CD14-positive monocyte (primary cell): ENCODE results near the gene FAM180A. TPM values are rescaled to one million over a fixed set of nuclear protein-coding genes. Genes with fewer than 3 reads are reported as not detected.

Source experiments
- DNase-seq, 3 donors: peaks; one replicate each; pipeline ENCODE4 v3.0.0-alpha.2; 2011 to 2022
- H2AFZ ChIP-seq: 2 replicates; pipeline ENCODE4 v1.6.0; 2012; ENCODE audit warnings: mild to moderate bottlenecking, low read depth, low read length, inconsistent platforms; ENCODE audit not compliant: insufficient read depth, poor library complexity, severe bottlenecking
- H3K27ac ChIP-seq, 2 donors: 1 replicate in 1 of 2; 2 replicates in 1 of 2; pipeline ENCODE4 v1.5.1; 2012 to 2013; ENCODE audit warnings: low read length in 2 of 2, control low read depth in 1 of 2, inconsistent platforms in 1 of 2, low read depth in 1 of 2, mild to moderate bottlenecking in 1 of 2
- H3K27me3 ChIP-seq, 2 donors: one replicate each; pipeline versions ENCODE4 v1.6.0 to v1.6.1; 2011 to 2013; ENCODE audit warnings: low read length in 2 of 2; ENCODE audit not compliant: control insufficient read depth in 2 of 2, insufficient read depth in 2 of 2
- H3K36me3 ChIP-seq, 2 donors: replicated peaks in 1 of 2; 1 replicate in 1 of 2; 2 replicates in 1 of 2; pipeline versions ENCODE4 v1.5.1 to v1.6.1; 2012 to 2013; ENCODE audit warnings: low read length in 2 of 2, control low read depth in 1 of 2, inconsistent platforms in 1 of 2, mild to moderate bottlenecking in 1 of 2; ENCODE audit not compliant: insufficient read depth in 2 of 2, control insufficient read depth in 1 of 2
- H3K4me1 ChIP-seq, 2 donors: 1 replicate in 1 of 2; 2 replicates in 1 of 2; pipeline versions ENCODE4 v1.5.1 to v1.6.1; 2012 to 2013; ENCODE audit warnings: low read length in 2 of 2, control low read depth in 1 of 2, inconsistent platforms in 1 of 2, mild to moderate bottlenecking in 1 of 2, moderate library complexity in 1 of 2; ENCODE audit not compliant: insufficient read depth in 2 of 2, control insufficient read depth in 1 of 2
- H3K4me2 ChIP-seq: replicated peaks from 2 replicates; pipeline ENCODE3; 2012; ENCODE audit warnings: low read length, moderate library complexity, mild to moderate bottlenecking; ENCODE audit not compliant: poor library complexity, severe bottlenecking; ENCODE audit errors: extremely low read depth
- H3K4me3 ChIP-seq, 3 experiments: fragments of 200-600 bp in 1 of 3; sonication (generic) in 1 of 3; replicated peaks in 1 of 3; 1 replicate in 2 of 3; 2 replicates in 1 of 3; pipeline ENCODE4 v1.5.1; 2011 to 2013; ENCODE audit warnings: low read length in 3 of 3, mild to moderate bottlenecking in 3 of 3, control low read depth in 2 of 3, low read depth in 2 of 3, inconsistent platforms in 1 of 3, moderate library complexity in 1 of 3
- H3K79me2 ChIP-seq: 2 replicates; pipeline ENCODE4 v1.6.0; 2012; ENCODE audit warnings: mild to moderate bottlenecking, control low read depth, inconsistent platforms, low read length, moderate library complexity; ENCODE audit not compliant: insufficient read depth
- H3K9ac ChIP-seq: 2 replicates; pipeline ENCODE4 v1.6.0; 2017; ENCODE audit warnings: low read length, mild to moderate bottlenecking; ENCODE audit not compliant: insufficient read depth, poor library complexity, severe bottlenecking
- H3K9me3 ChIP-seq, 2 donors: replicated peaks in 1 of 2; 1 replicate in 1 of 2; 2 replicates in 1 of 2; pipeline versions ENCODE4 v1.5.1 to v1.6.1; 2012 to 2013; ENCODE audit warnings: low read length in 2 of 2, control low read depth in 1 of 2; ENCODE audit not compliant: control insufficient read depth in 1 of 2, insufficient read depth in 1 of 2
- H4K20me1 ChIP-seq: 2 replicates; pipeline ENCODE4 v1.6.0; 2012; ENCODE audit warnings: mild to moderate bottlenecking, low read length, control low read depth, moderate library complexity; ENCODE audit not compliant: insufficient read depth
- H3K27ac Mint-ChIP-seq, 7 donors: one replicate each; pipeline ENCODE4 v1.8.0; 2020; ENCODE audit warnings: mild to moderate bottlenecking in 7 of 7, mixed read lengths in 7 of 7, moderate library complexity in 6 of 7, inconsistent platforms in 2 of 7
- H3K27me3 Mint-ChIP-seq, 3 donors: one replicate each; pipeline ENCODE4 v1.8.0; 2021 to 2022; ENCODE audit warnings: low read depth in 3 of 3, mild to moderate bottlenecking in 3 of 3, mixed read lengths in 3 of 3, moderate library complexity in 3 of 3, inconsistent platforms in 1 of 3
- H3K36me3 Mint-ChIP-seq, 2 donors: one replicate each; pipeline ENCODE4 v1.8.0; 2020; ENCODE audit warnings: mixed read lengths in 2 of 2, inconsistent platforms in 1 of 2, mild to moderate bottlenecking in 1 of 2
- H3K4me1 Mint-ChIP-seq: one replicate; pipeline ENCODE4 v1.8.0; 2020; ENCODE audit warnings: mild to moderate bottlenecking, mixed read lengths
- H3K4me3 Mint-ChIP-seq, 2 donors: one replicate each; pipeline ENCODE4 v1.8.0; 2020; ENCODE audit warnings: mild to moderate bottlenecking in 2 of 2, mixed read lengths in 2 of 2, moderate library complexity in 1 of 2
- H3K9me3 Mint-ChIP-seq, 7 donors: one replicate each; pipeline ENCODE4 v1.8.0; 2020 to 2022; ENCODE audit warnings: mixed read lengths in 7 of 7, mild to moderate bottlenecking in 6 of 7, moderate library complexity in 6 of 7, inconsistent platforms in 2 of 7
- WGBS: methylation state at CpG from one replicate; pipeline ENCODE4 v1.1.5; 2013; ENCODE audit warnings: missing lambda C conversion rate; ENCODE audit not compliant: insufficient coverage; 5-methylcytosine and 5-hydroxymethylcytosine counted together
- intact Hi-C, 2 donors: fragments of 100-400 bp; cut with micrococcal nuclease; formaldehyde crosslinking; loops; one replicate each; pipeline versions ENCODE4 v1.15.0 to v1.15.1; 2023
- polyA plus RNA-seq, 3 donors: library from polyadenylated mRNA; depleted of rRNA in 1 of 3; unstranded in 2 of 3; stranded (reverse) in 1 of 3; fragments of 300-500 nt in 2 of 3; fragments of >200 nt in 1 of 3; fragmentation: Illumina TruSeq in 2 of 3; gene quantifications; 1 replicate in 2 of 3; 2 replicates in 1 of 3; pipeline ENCODE4 v1.2.3, GENCODE V29; 2012 to 2021
- TF ChIP-seq, protein P1 (sequence below): fragments of 200-600 bp; IDR thresholded peaks from one replicate; pipeline ENCODE4 v1.8.0; 2022; ENCODE audit warnings: antibody characterized with exemption, mild to moderate bottlenecking

FAM180A gene
- polyA plus RNA-seq, 3 donors, result not detected

- no peaks in the 10 kb centered on the region for H3K79me2 ChIP-seq
- no peaks in the 10 kb centered on the region for H4K20me1 ChIP-seq
- H3K27ac ChIP-seq, result no peak overlapping the region
- H3K9ac ChIP-seq, result no peak overlapping the region
- no peak overlapping the region for H3K4me3 ChIP-seq
- Mint-ChIP-seq H3K9me3 (no peaks in the 10 kb centered on the region), H3K36me3 (no peaks in the 10 kb centered on the region), H3K4me1 (peaks cover 4% of the 10 kb centered on the region), H3K27me3 (no peaks in the 10 kb centered on the region), H3K4me3 (no peak overlapping the region), H3K27ac (no peak overlapping the region)
- TF ChIP-seq, protein P1, sequence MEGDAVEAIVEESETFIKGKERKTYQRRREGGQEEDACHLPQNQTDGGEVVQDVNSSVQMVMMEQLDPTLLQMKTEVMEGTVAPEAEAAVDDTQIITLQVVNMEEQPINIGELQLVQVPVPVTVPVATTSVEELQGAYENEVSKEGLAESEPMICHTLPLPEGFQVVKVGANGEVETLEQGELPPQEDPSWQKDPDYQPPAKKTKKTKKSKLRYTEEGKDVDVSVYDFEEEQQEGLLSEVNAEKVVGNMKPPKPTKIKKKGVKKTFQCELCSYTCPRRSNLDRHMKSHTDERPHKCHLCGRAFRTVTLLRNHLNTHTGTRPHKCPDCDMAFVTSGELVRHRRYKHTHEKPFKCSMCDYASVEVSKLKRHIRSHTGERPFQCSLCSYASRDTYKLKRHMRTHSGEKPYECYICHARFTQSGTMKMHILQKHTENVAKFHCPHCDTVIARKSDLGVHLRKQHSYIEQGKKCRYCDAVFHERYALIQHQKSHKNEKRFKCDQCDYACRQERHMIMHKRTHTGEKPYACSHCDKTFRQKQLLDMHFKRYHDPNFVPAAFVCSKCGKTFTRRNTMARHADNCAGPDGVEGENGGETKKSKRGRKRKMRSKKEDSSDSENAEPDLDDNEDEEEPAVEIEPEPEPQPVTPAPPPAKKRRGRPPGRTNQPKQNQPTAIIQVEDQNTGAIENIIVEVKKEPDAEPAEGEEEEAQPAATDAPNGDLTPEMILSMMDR, result no peak
- no peaks in the 10 kb centered on the region for H3K4me1 ChIP-seq
- H3K27me3 ChIP-seq, result no peaks in the 10 kb centered on the region
- 93% methylated on average over 4 of the region's 8 CpGs for WGBS
- no peaks in the 10 kb centered on the region for H3K9me3 ChIP-seq
- DNase-seq, result no peak
- no peaks in the 10 kb centered on the region for H3K36me3 ChIP-seq
- H2AFZ ChIP-seq, result peak overlapping the region; percentile 6
- intact Hi-C loops, result no loop called here
- H3K4me2 ChIP-seq, result no peak overlapping the region
Measured at GRCh38 chr7:135784013-135784412, 35.4 kb upstream of the FAM180A start.

- Mint-ChIP-seq H3K36me3 (no peaks in the 10 kb centered on the region), H3K4me1 (peaks cover 4% of the 10 kb centered on the region), H3K27me3 (peaks cover 0 to 2% (median 0%) of the 10 kb centered on the region in 3 donors), H3K9me3 (peaks cover 0 to 4% (median 3%) of the 10 kb centered on the region in 7 donors), H3K27ac (no peak overlapping the region), H3K4me3 (no peak overlapping the region)
- no peak for DNase-seq
- 100% methylated on average over 1 of the region's 6 CpGs for WGBS
- Histone ChIP-seq H3K4me1 (no peaks in the 10 kb centered on the region), H3K4me2 (no peak overlapping the region), H3K27me3 (no peaks in the 10 kb centered on the region), H3K36me3 (no peaks in the 10 kb centered on the region), H3K27ac (no peak overlapping the region), H3K4me3 (no peak overlapping the region), H3K9ac (no peak overlapping the region), H4K20me1 (no peaks in the 10 kb centered on the region), H3K9me3 (no peaks in the 10 kb centered on the region), H2AFZ (no peak overlapping the region), H3K79me2 (no peaks in the 10 kb centered on the region)
- intact Hi-C loops, result no loop called here
- TF ChIP-seq, protein P1, result no peak
Measured at GRCh38 chr7:135782801-135783200, 34.2 kb upstream of the FAM180A start.
